ENCODE data around the gene NATD1.

- no peak for TF ChIP-seq MEF2A (IDR thresholded peaks at IDR 0.05; ENCODE audit: control insufficient read depth, low read depth, low read length)
- TF ChIP-seq EP400 (IDR thresholded peaks at IDR 0.05), result no peak
- TF ChIP-seq NFATC3 (IDR thresholded peaks at IDR 0.05), result no peak
- TF ChIP-seq EZH2 (IDR thresholded peaks at IDR 0.05; ENCODE audit: borderline replicate concordance, low read depth, low read length), result no peak
- no peak for TF ChIP-seq MAX (CRISPR knock-in tag; IDR thresholded peaks at IDR 0.05)
- TF ChIP-seq ZBTB7A (IDR thresholded peaks at IDR 0.05; ENCODE audit: borderline replicate concordance, control insufficient read depth, low read depth, low read length), result no peak
Observed at GRCh38 chr17:21241564-21241963, 11.6 kb downstream of the NATD1 start.

Data from K562 (cell line).